SK-MEL-5 (cell line): Measurements from ENCODE around the gene NRG3. TPM values are rescaled to one million over a fixed set of nuclear protein-coding genes. Genes with fewer than 3 reads are reported as not detected.

ENCODE experiments used
- DNase-seq: peaks from one replicate; pipeline ENCODE4 v3.0.0-alpha.2; 2016; ENCODE audit warnings: low read depth, low spot score
- in situ Hi-C: cut with HindIII; loops from 2 replicates; pipeline ENCODE4 v1.10.0; 2016; ENCODE audit warnings: low sequenced_read_pairs, high pct_unique_total_duplicates, low pct_unique_long_range_greater_than_20kb
- total RNA-seq: library from RNA; depleted of rRNA; stranded (reverse); fragments of >200 nt; shearing (Covaris generic); gene quantifications from 2 replicates; pipeline ENCODE4 v1.2.3, GENCODE V29; 2014

The NRG3 gene
- total RNA-seq, 1 experiment from 2014 or later, result 4.6 TPM

GRCh38 chr10:82506680-82507376 lies 631.8 kb downstream of the NRG3 start:
- in situ Hi-C loops, result no loop called here
- no peak for DNase-seq

GRCh38 chr10:82515256-82515655 lies 640.3 kb downstream of the NRG3 start:
- no peak for DNase-seq
- in situ Hi-C loops, result no loop called here

GRCh38 chr10:82529062-82529461 lies 654.1 kb downstream of the NRG3 start:
- DNase-seq, result no peak
- in situ Hi-C loops, result no loop called here

GRCh38 chr10:82535457-82535856 lies 660.5 kb downstream of the NRG3 start:
- in situ Hi-C loops, result no loop called here
- DNase-seq, result no peak

- no peak for DNase-seq
- in situ Hi-C loops, result no loop called here
Observed at GRCh38 chr10:82536668-82537067, 661.7 kb downstream of the NRG3 start.

GRCh38 chr10:82538272-82538671 lies 663.3 kb downstream of the NRG3 start:
- in situ Hi-C loops, result no loop called here
- DNase-seq, result no peak

DNA sequence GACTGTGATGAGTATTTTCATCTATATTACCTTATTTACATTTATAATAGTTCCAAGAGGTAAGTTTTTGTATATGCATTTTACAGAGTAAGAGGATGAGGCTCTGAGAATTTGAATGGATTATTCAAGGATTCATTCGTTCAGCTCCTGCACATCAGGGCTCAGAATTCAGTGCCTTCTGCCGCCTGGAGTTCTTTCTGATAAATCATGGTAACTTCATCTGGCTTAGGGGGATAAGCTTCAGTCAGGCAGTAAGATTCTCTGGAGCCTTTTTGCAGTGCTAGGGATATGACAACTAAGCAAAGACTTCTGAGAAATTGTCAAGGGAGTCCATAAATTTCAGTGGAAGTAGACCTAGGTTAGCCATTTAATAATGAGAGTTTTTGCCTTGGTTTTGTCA lies 668.6 kb downstream of the NRG3 start:
- DNase-seq, result no peak
- in situ Hi-C loops, result no loop called here

DNA sequence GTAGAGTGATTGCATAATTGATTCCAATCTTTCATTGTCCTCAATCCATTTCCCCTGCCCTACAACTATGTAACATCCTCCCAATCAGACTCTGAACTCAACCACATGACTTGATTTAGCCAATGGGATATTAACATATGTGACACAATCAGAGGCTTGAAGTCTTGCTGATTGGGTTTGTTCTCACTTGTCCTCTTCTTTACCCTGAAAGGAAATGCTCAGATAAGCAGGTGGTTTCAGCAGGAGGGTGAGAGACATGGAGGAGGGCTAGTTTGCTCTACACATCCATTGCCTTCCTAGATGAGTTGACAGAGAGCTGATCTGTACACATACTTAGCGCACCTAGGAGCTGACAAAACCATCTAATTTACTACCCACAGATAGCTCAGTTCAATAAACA lies 669.4 kb downstream of the NRG3 start:
- in situ Hi-C loops, result no loop called here
- no peak for DNase-seq

GRCh38 chr10:82551506-82551905 lies 676.5 kb downstream of the NRG3 start:
- in situ Hi-C loops, result no loop called here
- DNase-seq, result no peak

DNA sequence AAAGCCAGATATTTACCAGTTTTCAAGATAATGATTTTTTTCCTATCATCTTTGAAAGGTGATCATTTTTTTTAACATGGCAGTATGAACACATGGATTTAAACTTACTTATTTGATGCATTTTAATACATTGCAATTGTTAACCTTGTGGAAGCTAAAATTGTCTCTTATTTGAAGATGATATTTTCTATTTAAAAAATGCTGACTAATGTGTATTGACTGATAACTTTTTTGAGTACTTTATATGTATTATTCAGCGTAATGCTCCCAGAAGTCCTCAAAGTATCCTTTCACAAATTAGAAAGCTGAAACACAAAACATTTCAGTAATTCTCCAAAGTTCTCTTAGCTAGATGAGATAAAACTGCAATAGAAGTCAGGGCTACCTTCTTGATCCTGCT lies 677.3 kb downstream of the NRG3 start:
- in situ Hi-C loops, result no loop called here
- no peak for DNase-seq

DNA sequence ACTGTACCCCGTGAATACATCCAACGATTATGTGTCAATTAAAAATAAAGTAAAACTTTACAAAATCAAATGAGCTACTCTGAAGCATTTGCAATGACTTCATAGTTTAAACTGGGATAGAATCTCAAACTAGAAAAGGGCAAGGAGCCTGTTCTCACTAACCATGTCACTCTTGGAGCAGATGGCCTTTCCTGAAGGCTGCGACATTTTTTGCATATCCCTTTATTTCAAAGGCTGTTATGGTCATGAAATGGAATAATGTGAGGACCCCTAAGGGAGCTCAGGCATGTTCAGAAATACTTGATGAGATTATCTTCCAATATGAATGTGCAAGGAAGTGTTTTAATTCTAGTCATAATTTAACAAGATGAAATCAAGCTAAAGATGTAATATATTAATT lies 679.4 kb downstream of the NRG3 start:
- no peak for DNase-seq
- in situ Hi-C loops, result no loop called here

- no peak for DNase-seq
- in situ Hi-C loops, result no loop called here
Observed at GRCh38 chr10:82558014-82558607, 683.1 kb downstream of the NRG3 start.

GRCh38 chr10:82564353-82565196 lies 689.6 kb downstream of the NRG3 start:
- in situ Hi-C loops, result no loop called here
- DNase-seq, result no peak

GRCh38 chr10:82565197-82565575 lies 690.2 kb downstream of the NRG3 start:
- in situ Hi-C loops, result no loop called here
- no peak for DNase-seq

DNA sequence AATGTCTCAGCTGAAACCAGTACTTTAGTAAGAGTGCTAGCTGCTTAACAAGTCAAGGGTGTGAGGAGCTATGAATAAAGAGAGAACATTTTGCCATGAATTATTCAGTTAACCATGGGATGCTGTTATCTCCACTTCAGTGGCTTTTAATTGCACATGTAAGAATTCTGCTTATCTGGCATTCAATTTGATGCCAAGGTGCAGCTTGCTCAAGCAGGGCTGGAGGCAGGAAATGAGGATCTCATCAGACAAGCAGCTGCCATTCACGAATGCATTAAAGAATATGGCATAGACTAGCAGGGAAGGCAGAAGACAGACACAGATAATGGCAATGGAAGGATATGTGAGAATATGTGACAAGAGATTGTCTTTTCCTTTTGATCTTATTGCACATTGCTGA lies 697.8 kb downstream of the NRG3 start:
- DNase-seq, result no peak
- in situ Hi-C loops, result no loop called here

DNA sequence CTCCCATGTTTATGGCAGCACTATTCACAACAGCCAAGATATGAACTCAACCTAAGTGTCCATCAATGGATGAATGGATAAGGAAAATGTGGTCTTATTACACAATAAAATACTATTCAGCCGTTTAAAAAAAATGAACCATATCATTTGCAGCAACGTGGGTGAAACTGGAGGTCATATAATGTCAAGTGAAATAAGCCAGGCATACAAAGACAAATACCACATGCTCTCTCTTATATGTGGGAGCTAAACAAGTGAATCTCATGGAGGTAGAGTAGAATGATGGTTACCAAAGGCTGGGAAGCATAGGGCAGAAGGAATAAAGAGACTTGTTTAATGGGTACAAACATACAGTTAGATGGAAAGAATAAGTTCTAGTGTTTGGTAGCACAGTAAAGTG lies 699.1 kb downstream of the NRG3 start:
- no peak for DNase-seq
- in situ Hi-C loops, result no loop called here

GRCh38 chr10:82575318-82575717 lies 700.3 kb downstream of the NRG3 start:
- no peak for DNase-seq
- in situ Hi-C loops, result no loop called here

DNA sequence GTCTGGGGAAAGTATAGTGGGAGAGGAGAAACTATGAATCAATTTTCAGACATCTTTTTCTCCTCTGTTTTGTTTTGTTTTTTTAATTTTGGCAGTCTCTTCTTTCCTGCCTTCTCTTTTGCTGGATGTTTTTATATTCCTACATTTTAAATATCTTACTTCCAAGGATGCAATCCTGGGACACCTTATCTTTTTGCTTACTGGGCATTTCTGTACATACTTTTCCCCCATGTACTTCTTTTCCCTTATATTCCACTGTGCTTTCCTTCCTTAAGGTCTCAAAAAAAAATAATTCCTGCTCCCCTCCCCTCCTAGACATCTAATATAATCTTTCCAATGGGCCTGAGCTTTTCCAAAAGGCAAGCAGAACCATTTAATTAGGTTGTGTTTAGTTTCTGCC lies 701.1 kb downstream of the NRG3 start:
- in situ Hi-C loops, result no loop called here
- DNase-seq, result no peak

- DNase-seq, result no peak
- in situ Hi-C loops, result no loop called here
Observed at GRCh38 chr10:82581940-82582339, 706.9 kb downstream of the NRG3 start.
